NOMO-1 treated with dmso at 0.1 percent for 144 hours (cell line): ENCODE results near the gene PRKAG2.

Source experiments
- DNase-seq: peaks from one replicate; lab custom pipeline; 2025; ENCODE audit not compliant: unreplicated experiment; lab: John Stamatoyannopoulos, UW

PRKAG2 gene

GRCh38 chr7:151631953-151632749 lies 244.8 kb downstream of the PRKAG2 start:
- DNase-seq = peak; percentile 57

GRCh38 chr7:151631570-151631952 lies 245.4 kb downstream of the PRKAG2 start:
- DNase-seq = no peak

- no peak for DNase-seq
Observed at GRCh38 chr7:151630851-151631569, 245.9 kb downstream of the PRKAG2 start.

- no peak for DNase-seq
Observed at GRCh38 chr7:151630358-151630757, 246.6 kb downstream of the PRKAG2 start.

GRCh38 chr7:151629713-151630272 lies 247.1 kb downstream of the PRKAG2 start:
- DNase-seq = no peak

GRCh38 chr7:151628846-151629604 lies 247.9 kb downstream of the PRKAG2 start:
- no peak for DNase-seq

GRCh38 chr7:151626422-151627115 lies 250.3 kb downstream of the PRKAG2 start:
- no peak for DNase-seq

GRCh38 chr7:151625606-151626005 lies 251.3 kb downstream of the PRKAG2 start:
- no peak for DNase-seq

GRCh38 chr7:151624246-151624928 lies 252.5 kb downstream of the PRKAG2 start:
- DNase-seq = no peak

- DNase-seq = no peak
Observed at GRCh38 chr7:151623766-151624165, 253.1 kb downstream of the PRKAG2 start.

GRCh38 chr7:151621961-151622360 lies 255.0 kb downstream of the PRKAG2 start:
- no peak for DNase-seq

- no peak for DNase-seq
Observed at GRCh38 chr7:151616443-151617213, 260.3 kb downstream of the PRKAG2 start.

GRCh38 chr7:151615784-151616183 lies 261.1 kb downstream of the PRKAG2 start:
- no peak for DNase-seq

GRCh38 chr7:151615058-151615457 lies 261.9 kb downstream of the PRKAG2 start:
- DNase-seq = no peak

GRCh38 chr7:151614019-151614418 lies 262.9 kb downstream of the PRKAG2 start:
- DNase-seq = no peak

- no peak for DNase-seq
Observed at GRCh38 chr7:151611878-151612277, 265.0 kb downstream of the PRKAG2 start.

GRCh38 chr7:151611041-151611440 lies 265.9 kb downstream of the PRKAG2 start:
- DNase-seq = no peak

- DNase-seq = no peak
Observed at GRCh38 chr7:151608031-151608551, 268.8 kb downstream of the PRKAG2 start.

- no peak for DNase-seq
Observed at GRCh38 chr7:151607464-151607867, 269.4 kb downstream of the PRKAG2 start.
